ENCODE measurements around the gene CEPT1. TPM values are rescaled to one million over a fixed set of nuclear protein-coding genes. Genes with fewer than 3 reads are reported as not detected.

The CEPT1 gene
- total and polyA plus RNA-seq, 8 donors, result 8.5 to 23.8 (median 13.1) TPM

DNA sequence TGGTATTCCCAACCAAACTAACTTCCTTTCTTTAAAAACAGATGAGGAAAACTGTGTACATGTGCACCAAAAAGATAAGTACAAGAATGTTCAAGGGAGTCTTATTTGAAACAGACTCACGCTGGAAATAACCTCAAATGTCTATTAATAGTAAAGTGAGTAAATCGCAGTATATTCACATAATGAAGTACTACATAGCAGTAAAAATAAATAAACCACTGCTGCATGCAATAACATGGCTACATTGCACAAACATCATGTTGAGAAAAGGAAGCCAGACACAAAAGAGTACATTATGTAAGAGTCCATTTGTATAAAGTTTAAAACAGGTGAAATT lies 65.7 kb downstream of the CEPT1 start:
- intact Hi-C loops (cut with DNase I), result no loop called here
- FAIRE-seq (no peak), ATAC-seq (no peak), DNase-seq (no peak)
- TF ChIP-seq CTCF (IDR thresholded peaks at IDR 0.05), result no peak
- Histone ChIP-seq H3K9me3 (no peaks in the 10 kb centered on the region), H3K36me3 (no peaks in the 10 kb centered on the region), H3K27ac (peak overlapping the region in 1 of 4 donors; percentile 94), H3K27me3 (no peaks in the 10 kb centered on the region), H3K4me1 (peaks cover 16 to 27% (median 24%) of the 10 kb centered on the region in 3 donors), H3K4me3 (no peak overlapping the region)
- WGBS, 2 donors, result 74 to 83% methylated on average over 2 of the region's 2 CpGs

- Histone ChIP-seq H3K27me3 (no peaks in the 10 kb centered on the region), H3K36me3 (no peaks in the 10 kb centered on the region), H3K9me3 (no peaks in the 10 kb centered on the region), H3K4me1 (peaks cover 0 to 5% (median 0%) of the 10 kb centered on the region in 3 donors), H3K27ac (no peak overlapping the region), H3K4me3 (no peak overlapping the region)
- WGBS, 2 donors, result 28 to 47% methylated on average over 1 of the region's 1 CpG
- DNase-seq (no peak), FAIRE-seq (no peak), ATAC-seq (no peak)
- no peak for TF ChIP-seq CTCF (IDR thresholded peaks at IDR 0.05)
- intact Hi-C loops (cut with DNase I), result no loop called here
Observed at GRCh38 chr1:111208921-111209320, 68.9 kb downstream of the CEPT1 start.

- Histone ChIP-seq H3K4me3 (no peak overlapping the region), H3K4me1 (peaks cover 0 to 5% (median 0%) of the 10 kb centered on the region in 3 donors), H3K36me3 (no peaks in the 10 kb centered on the region), H3K9me3 (no peaks in the 10 kb centered on the region), H3K27me3 (no peaks in the 10 kb centered on the region), H3K27ac (no peak overlapping the region)
- intact Hi-C loops (cut with DNase I), result no loop called here
- WGBS, 2 donors, result 68 to 89% methylated on average over 4 of the region's 4 CpGs
- FAIRE-seq (no peak), ATAC-seq (no peak), DNase-seq (no peak)
- no peak for TF ChIP-seq CTCF (IDR thresholded peaks at IDR 0.05)
Observed at GRCh38 chr1:111209622-111210021, 69.6 kb downstream of the CEPT1 start.

- intact Hi-C loops (cut with DNase I), result no loop called here
- 63 to 71% methylated on average over 1 of the region's 1 CpG for WGBS, 2 donors
Observed at GRCh38 chr1:111211921-111212320, 71.9 kb downstream of the CEPT1 start.

More at GRCh38 chr1:111211921-111212320, 71.9 kb downstream of the CEPT1 start:
- no peak overlapping the region for H3K4me3 ChIP-seq
- ATAC-seq (no peak), DNase-seq (no peak), FAIRE-seq (no peak)
- H3K27me3 ChIP-seq, result no peaks in the 10 kb centered on the region
- H3K4me1 ChIP-seq, result no peaks in the 10 kb centered on the region
- no peak for TF ChIP-seq CTCF (IDR thresholded peaks at IDR 0.05)
- H3K27ac ChIP-seq, result no peak overlapping the region
- H3K9me3 ChIP-seq, result no peaks in the 10 kb centered on the region
- no peaks in the 10 kb centered on the region for H3K36me3 ChIP-seq
